IMR-90 (cell line): ENCODE results near the gene PRCD. TPM values are rescaled to one million over a fixed set of nuclear protein-coding genes. Genes with fewer than 3 reads are reported as not detected.

Experiments
- ATAC-seq: fragments of 200-7000 bp; cut with Tn5 transposase; 2 replicates; pipeline ENCODE4 v1.9.1; 2020; ENCODE audit warnings: low read depth, mild to moderate bottlenecking, moderate library complexity
- BruUV-seq: library from RNA; stranded (reverse); fragments of 400-500 nt; replicated peaks from 2 replicates; lab custom pipeline; 2021; lab: Mats Ljungman, UMichigan
- CTCF ChIA-PET: fragments of 300-600 bp; formaldehyde crosslinking; extraction: SDS; loops from one replicate; lab custom pipeline; 2021; ENCODE audit warnings: antibody characterized with exemption; lab: Yijun Ruan, JAX
- POLR2A ChIA-PET: fragments of 300-600 bp; sonication (Branson Sonifier 250); formaldehyde crosslinking; loops from one replicate; lab custom pipeline; 2022; ENCODE audit warnings: antibody characterized with exemption; ENCODE audit not compliant: unreplicated experiment; lab: Charles Lee
- DNase-seq: peaks from one replicate; pipeline ENCODE4 v3.0.0; 2013
- H2AFZ ChIP-seq: replicated peaks from 2 replicates; pipeline ENCODE3; 2013; ENCODE audit warnings: low read length, mild to moderate bottlenecking; ENCODE audit not compliant: poor library complexity
- H2AK5ac ChIP-seq: 2 replicates; pipeline ENCODE4 v1.6.1; 2013; ENCODE audit warnings: low read depth, low read length, inconsistent platforms
- H2AK9ac ChIP-seq: replicated peaks from 2 replicates; pipeline ENCODE3; 2013; ENCODE audit warnings: mild to moderate bottlenecking, low read depth, low read length, moderate library complexity; ENCODE audit not compliant: poor library complexity
- H2BK120ac ChIP-seq: 2 replicates; pipeline ENCODE4 v1.6.1; 2013; ENCODE audit warnings: low read depth, low read length, inconsistent platforms
- H2BK15ac ChIP-seq: 3 replicates; pipeline ENCODE4 v1.6.1; 2013; ENCODE audit warnings: low read depth, low read length, inconsistent platforms
- H2BK20ac ChIP-seq: 2 replicates; pipeline ENCODE4 v1.6.1; 2013; ENCODE audit warnings: low read depth, mild to moderate bottlenecking, inconsistent platforms, low read length, moderate library complexity
- H2BK5ac ChIP-seq: 2 replicates; pipeline ENCODE4 v1.6.1; 2013; ENCODE audit warnings: mild to moderate bottlenecking, low read depth, low read length, inconsistent platforms; ENCODE audit not compliant: poor library complexity, severe bottlenecking
- H3K14ac ChIP-seq: replicated peaks from 2 replicates; pipeline ENCODE4 v1.6.1; 2013; ENCODE audit warnings: low read depth, low read length, inconsistent platforms
- H3K18ac ChIP-seq: 2 replicates; pipeline ENCODE4 v1.6.1; 2013; ENCODE audit warnings: low read depth, low read length, control low read depth
- H3K23ac ChIP-seq: 2 replicates; pipeline ENCODE4 v1.6.1; 2013; ENCODE audit warnings: low read depth, low read length, inconsistent platforms
- H3K27ac ChIP-seq: 2 replicates; pipeline ENCODE4 v1.5.1; 2013; ENCODE audit warnings: mild to moderate bottlenecking, control low read depth, low read length; ENCODE audit not compliant: insufficient read depth
- H3K27me3 ChIP-seq: 2 replicates; pipeline ENCODE4 v1.6.1; 2013; ENCODE audit warnings: low read length; ENCODE audit not compliant: control insufficient read depth, insufficient read depth
- H3K36me3 ChIP-seq: 2 replicates; pipeline ENCODE4 v1.6.1; 2013; ENCODE audit warnings: low read length, mixed read lengths; ENCODE audit not compliant: control insufficient read depth, insufficient read depth
- H3K4ac ChIP-seq: 2 replicates; pipeline ENCODE4 v1.6.1; 2013; ENCODE audit warnings: low read depth, low read length, inconsistent platforms
- H3K4me1 ChIP-seq: 2 replicates; pipeline ENCODE4 v1.6.1; 2013; ENCODE audit warnings: low read length, mixed read lengths; ENCODE audit not compliant: control insufficient read depth, insufficient read depth
- H3K4me2 ChIP-seq: 2 replicates; pipeline ENCODE4 v1.6.1; 2013; ENCODE audit warnings: low read depth, mild to moderate bottlenecking, control low read depth, low read length, moderate library complexity
- H3K4me3 ChIP-seq: 2 replicates; pipeline ENCODE4 v1.5.1; 2013; ENCODE audit warnings: low read depth, mild to moderate bottlenecking, control low read depth, low read length, moderate library complexity; ENCODE audit not compliant: insufficient read depth
- H3K56ac ChIP-seq: 2 replicates; pipeline ENCODE4 v1.6.1; 2013; ENCODE audit warnings: low read length, inconsistent platforms; ENCODE audit not compliant: insufficient read depth; ENCODE audit errors: extremely low read depth
- H3K79me1 ChIP-seq, 2 experiments: 2 replicates each; pipeline ENCODE4 v1.6.1; 2013; ENCODE audit warnings: low read length in 2 of 2, inconsistent platforms in 1 of 2, low read depth in 1 of 2
- H3K9ac ChIP-seq: 2 replicates; pipeline ENCODE4 v1.6.1; 2013; ENCODE audit warnings: low read depth, low read length, control low read depth
- H3K9me1 ChIP-seq: 2 replicates; pipeline ENCODE4 v1.6.1; 2013; ENCODE audit warnings: low read length, inconsistent platforms; ENCODE audit not compliant: insufficient read depth
- H3K9me3 ChIP-seq: 2 replicates; pipeline ENCODE4 v1.6.1; 2013; ENCODE audit warnings: low read length; ENCODE audit not compliant: control insufficient read depth, insufficient read depth
- H4K20me1 ChIP-seq: 2 replicates; pipeline ENCODE4 v1.6.1; 2013; ENCODE audit warnings: low read length, inconsistent platforms; ENCODE audit not compliant: insufficient read depth
- H4K5ac ChIP-seq: 2 replicates; pipeline ENCODE4 v1.6.1; 2013; ENCODE audit warnings: mild to moderate bottlenecking, low read depth, low read length, control low read depth
- H4K8ac ChIP-seq, 2 experiments: 2 replicates each; pipeline ENCODE4 v1.6.1; 2013; ENCODE audit warnings: low read depth in 2 of 2, low read length in 2 of 2, control low read depth in 1 of 2, inconsistent platforms in 1 of 2
- H4K91ac ChIP-seq: 2 replicates; pipeline ENCODE4 v1.6.1; 2013; ENCODE audit warnings: low read depth, low read length, inconsistent platforms; ENCODE audit not compliant: insufficient read depth
- BHLHE40 ChIP-seq: fragments of 150-350 bp; IDR thresholded peaks from 2 replicates; pipeline ENCODE4 v1.6.1; 2016; ENCODE audit warnings: mild to moderate bottlenecking, low read depth, low read length
- CEBPB ChIP-seq: IDR thresholded peaks from 2 replicates; pipeline ENCODE4 v1.6.1; 2012; ENCODE audit warnings: low read depth, low read length, improper control_type of control experiment
- CHD1 ChIP-seq: IDR thresholded peaks from 2 replicates; pipeline ENCODE4 v1.6.1; 2012; ENCODE audit warnings: low read depth, low read length, improper control_type of control experiment
- FOS ChIP-seq: fragments of 150-350 bp; IDR thresholded peaks from 2 replicates; pipeline ENCODE4 v1.6.1; 2016; ENCODE audit warnings: low read depth, low read length
- MAFK ChIP-seq: IDR thresholded peaks from 2 replicates; pipeline ENCODE4 v1.6.1; 2012; ENCODE audit warnings: low read depth, low read length, improper control_type of control experiment
- MAZ ChIP-seq: IDR thresholded peaks from 2 replicates; pipeline ENCODE4 v1.6.1; 2012; ENCODE audit warnings: low read depth, mild to moderate bottlenecking, low read length, improper control_type of control experiment, moderate library complexity, borderline replicate concordance
- MXI1 ChIP-seq: IDR thresholded peaks from 2 replicates; pipeline ENCODE4 v1.6.1; 2012; ENCODE audit warnings: low read depth, mild to moderate bottlenecking, low read length, moderate library complexity, borderline replicate concordance
- NFE2L2 ChIP-seq: fragments of 150-350 bp; IDR thresholded peaks from 2 replicates; pipeline ENCODE4 v1.6.1; 2016; ENCODE audit warnings: low read depth, mild to moderate bottlenecking, low read length
- POLR2A ChIP-seq: IDR thresholded peaks from 2 replicates; pipeline ENCODE4 v1.6.1; 2012; ENCODE audit warnings: mild to moderate bottlenecking, low read depth, low read length
- RAD21 ChIP-seq: IDR thresholded peaks from 2 replicates; pipeline ENCODE4 v1.6.1; 2012; ENCODE audit warnings: low read length, improper control_type of control experiment
- RCOR1 ChIP-seq: IDR thresholded peaks from 2 replicates; pipeline ENCODE4 v1.6.1; 2012; ENCODE audit warnings: mild to moderate bottlenecking, low read length, improper control_type of control experiment; ENCODE audit not compliant: insufficient replicate concordance
- RFX5 ChIP-seq: IDR thresholded peaks from 2 replicates; pipeline ENCODE4 v1.8.0; 2012; ENCODE audit warnings: low read depth, mild to moderate bottlenecking, low read length, moderate library complexity
- SMC3 ChIP-seq: fragments of 150-350 bp; IDR thresholded peaks from 2 replicates; pipeline ENCODE4 v1.6.1; 2016; ENCODE audit warnings: low read depth, mild to moderate bottlenecking, antibody characterized with exemption, low read length, moderate library complexity
- WGBS, 2 experiments: methylation state at CpG; one replicate each; pipeline versions ENCODE4 v1.1.5 to v1.1.7; 2013; ENCODE audit warnings: missing lambda C conversion rate in 2 of 2; ENCODE audit not compliant: insufficient read length in 1 of 2; ENCODE audit errors: extremely low coverage in 2 of 2; 5-methylcytosine and 5-hydroxymethylcytosine counted together
- dilution Hi-C: fragments of 300-500 bp; cut with HindIII; formaldehyde crosslinking; loops from one replicate; pipeline ENCODE4 v1.14.3; 2018; ENCODE audit warnings: low sequenced_read_pairs; ENCODE audit not compliant: unreplicated experiment
- in situ Hi-C: fragments of 300-500 bp; cut with MboI; formaldehyde crosslinking; loops from 3 replicates; pipeline ENCODE4 v1.14.3; 2019; ENCODE audit warnings: low sequenced_read_pairs, inconsistent platforms, mixed read lengths
- intact Hi-C: fragments of 100-400 bp; cut with micrococcal nuclease; formaldehyde crosslinking; loops from 2 replicates; pipeline ENCODE4 v1.10.0; 2022
- polyA plus RNA-seq, 3 experiments: library from polyadenylated mRNA; depleted of rRNA; stranded (reverse); fragments of >200 nt; gene quantifications; 2 replicates each; pipeline ENCODE4 v1.2.3, GENCODE V29; 2012; ENCODE audit warnings: low replicate concordance in 1 of 3
- total RNA-seq: library from RNA; depleted of rRNA; stranded (reverse); fragments of >200 nt; gene quantifications from 2 replicates; pipeline ENCODE4 v1.2.3, GENCODE V29; 2012
- TF ChIP-seq, protein P1 (sequence below): conservative IDR thresholded peaks from 2 replicates; pipeline ENCODE4 v1.5.1; 2012; ENCODE audit warnings: mild to moderate bottlenecking, low read depth, low read length, improper control_type of control experiment
- TF ChIP-seq, protein P2 (sequence below): fragments of 150-350 bp; IDR thresholded peaks from 2 replicates; pipeline ENCODE4 v1.6.1; 2016; ENCODE audit warnings: low read depth, mild to moderate bottlenecking, low read length, moderate library complexity, borderline replicate concordance
- TF ChIP-seq, protein P3 (sequence below): fragments of 150-350 bp; IDR thresholded peaks from 2 replicates; pipeline ENCODE4 v1.6.1; 2017; ENCODE audit warnings: mild to moderate bottlenecking, antibody characterized with exemption, low read length, low read depth

Gene PRCD
- total and polyA plus RNA-seq, 2 of the 4 experiments (the other 2 are of a cell fraction) = 0.32 TPM; not detected in 1

DNA sequence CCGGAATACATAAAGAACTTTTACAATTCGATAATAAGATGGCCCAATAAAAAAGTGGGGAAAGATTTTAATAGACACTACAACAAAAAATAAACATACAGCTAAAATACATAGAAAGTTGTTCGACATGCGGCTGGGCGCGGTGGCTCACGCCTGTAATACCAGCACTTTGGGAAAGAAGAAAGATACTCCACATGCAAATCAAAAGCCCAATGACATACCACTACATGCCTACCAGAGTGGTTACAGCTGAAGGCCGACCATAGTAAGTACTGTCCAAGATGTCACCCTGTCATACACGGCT, 9.3 kb downstream of the PRCD start:
- Histone ChIP-seq H3K18ac (no peak overlapping the region), H4K91ac (no peak overlapping the region), H4K5ac (no peak overlapping the region), H2AK5ac (no peak overlapping the region), H3K79me1 (0 out of 4 replicates have a peak, but pooled peaks cover 0 to 12% of the 10 kb centered on the region in 2 experiments), H3K27me3 (no peaks in the 10 kb centered on the region), H4K8ac (no peak overlapping the region), H3K36me3 (no peaks in the 10 kb centered on the region), H2BK20ac (0 out of 2 replicates have a peak overlapping the region, but pooled peaks have one; percentile 46), H2AFZ (no peak overlapping the region), H3K4me2 (no peak overlapping the region), H3K9ac (no peak overlapping the region), H3K14ac (no peak overlapping the region), H2AK9ac (no peak overlapping the region), H3K4me1 (peaks cover 20% of the 10 kb centered on the region), H2BK5ac (no peak overlapping the region), H3K9me3 (no peaks in the 10 kb centered on the region), H2BK120ac (no peak overlapping the region), H3K4ac (no peak overlapping the region), H3K9me1 (peaks cover 18% of the 10 kb centered on the region), H3K56ac (no peak overlapping the region), H3K4me3 (no peak overlapping the region), H3K27ac (no peak overlapping the region), H2BK15ac (no peak overlapping the region), H3K23ac (no peak overlapping the region), H4K20me1 (peaks cover 6% of the 10 kb centered on the region; the same call in 1 of the 2 replicates)
- CTCF ChIA-PET = interaction anchor here (1.1 kb wide), 1 partner anchor 28 kb away, joined by 4 read pairs; no protein-coding TSS in a partner anchor
- no peak for ATAC-seq
- in situ Hi-C loops (no loop called here), intact Hi-C loops (no loop called here), dilution Hi-C loops (no loop called here)
- TF ChIP-seq CHD1 (no peak), RCOR1 (no peak), SMC3 (no peak), CEBPB (no peak), RAD21 (no peak), MAFK (no peak), NFE2L2 (no peak), BHLHE40 (no peak), MXI1 (no peak), MAZ (no peak), FOS (no peak), POLR2A (no peak), RFX5 (no peak)
- TF ChIP-seq, protein P1, sequence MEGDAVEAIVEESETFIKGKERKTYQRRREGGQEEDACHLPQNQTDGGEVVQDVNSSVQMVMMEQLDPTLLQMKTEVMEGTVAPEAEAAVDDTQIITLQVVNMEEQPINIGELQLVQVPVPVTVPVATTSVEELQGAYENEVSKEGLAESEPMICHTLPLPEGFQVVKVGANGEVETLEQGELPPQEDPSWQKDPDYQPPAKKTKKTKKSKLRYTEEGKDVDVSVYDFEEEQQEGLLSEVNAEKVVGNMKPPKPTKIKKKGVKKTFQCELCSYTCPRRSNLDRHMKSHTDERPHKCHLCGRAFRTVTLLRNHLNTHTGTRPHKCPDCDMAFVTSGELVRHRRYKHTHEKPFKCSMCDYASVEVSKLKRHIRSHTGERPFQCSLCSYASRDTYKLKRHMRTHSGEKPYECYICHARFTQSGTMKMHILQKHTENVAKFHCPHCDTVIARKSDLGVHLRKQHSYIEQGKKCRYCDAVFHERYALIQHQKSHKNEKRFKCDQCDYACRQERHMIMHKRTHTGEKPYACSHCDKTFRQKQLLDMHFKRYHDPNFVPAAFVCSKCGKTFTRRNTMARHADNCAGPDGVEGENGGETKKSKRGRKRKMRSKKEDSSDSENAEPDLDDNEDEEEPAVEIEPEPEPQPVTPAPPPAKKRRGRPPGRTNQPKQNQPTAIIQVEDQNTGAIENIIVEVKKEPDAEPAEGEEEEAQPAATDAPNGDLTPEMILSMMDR = no peak
- TF ChIP-seq, protein P2, sequence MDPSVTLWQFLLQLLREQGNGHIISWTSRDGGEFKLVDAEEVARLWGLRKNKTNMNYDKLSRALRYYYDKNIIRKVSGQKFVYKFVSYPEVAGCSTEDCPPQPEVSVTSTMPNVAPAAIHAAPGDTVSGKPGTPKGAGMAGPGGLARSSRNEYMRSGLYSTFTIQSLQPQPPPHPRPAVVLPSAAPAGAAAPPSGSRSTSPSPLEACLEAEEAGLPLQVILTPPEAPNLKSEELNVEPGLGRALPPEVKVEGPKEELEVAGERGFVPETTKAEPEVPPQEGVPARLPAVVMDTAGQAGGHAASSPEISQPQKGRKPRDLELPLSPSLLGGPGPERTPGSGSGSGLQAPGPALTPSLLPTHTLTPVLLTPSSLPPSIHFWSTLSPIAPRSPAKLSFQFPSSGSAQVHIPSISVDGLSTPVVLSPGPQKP = no peak
- TF ChIP-seq, protein P3, sequence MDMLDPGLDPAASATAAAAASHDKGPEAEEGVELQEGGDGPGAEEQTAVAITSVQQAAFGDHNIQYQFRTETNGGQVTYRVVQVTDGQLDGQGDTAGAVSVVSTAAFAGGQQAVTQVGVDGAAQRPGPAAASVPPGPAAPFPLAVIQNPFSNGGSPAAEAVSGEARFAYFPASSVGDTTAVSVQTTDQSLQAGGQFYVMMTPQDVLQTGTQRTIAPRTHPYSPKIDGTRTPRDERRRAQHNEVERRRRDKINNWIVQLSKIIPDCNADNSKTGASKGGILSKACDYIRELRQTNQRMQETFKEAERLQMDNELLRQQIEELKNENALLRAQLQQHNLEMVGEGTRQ = no peak
- DNase-seq = no peak
- POLR2A ChIA-PET = interaction anchor here (0.6 kb wide), 1 partner anchor 82 kb away, joined by 6 read pairs; no protein-coding TSS in a partner anchor
- WGBS, 2 experiments = no CpG with 5 or more reads among the region's 9 CpGs
- no TSS peak for BruUV-seq
